Hindlimb muscle (tissue), 1 donor: ENCODE measurements around the gene FOXP1. TPM values are rescaled to one million over a fixed set of nuclear protein-coding genes. Genes with fewer than 3 reads are reported as not detected.

ENCODE experiments used
- DNase-seq: peaks from one replicate; pipeline ENCODE4 v3.0.0-alpha.2; 2013
- polyA plus RNA-seq: library from polyadenylated mRNA; unstranded; fragments of 120-200 nt; gene quantifications from one replicate; pipeline ENCODE4 v1.2.1, GENCODE V29; 2013; ENCODE audit not compliant: insufficient read length

The FOXP1 gene
- polyA plus RNA-seq, 1 donor: 18.2 TPM

GRCh38 chr3:71299160-71299559 lies 284.4 kb downstream of the FOXP1 start:
- no peak for DNase-seq

- no peak for DNase-seq
These were observed 288.6 kb downstream of the FOXP1 start for GRCh38 chr3:71294919-71295318.

- no peak for DNase-seq
These were observed 293.2 kb downstream of the FOXP1 start for GRCh38 chr3:71290301-71290700.

- no peak for DNase-seq
These were observed 295.1 kb downstream of the FOXP1 start for GRCh38 chr3:71288269-71288930.

- DNase-seq: no peak
These were observed 298.4 kb downstream of the FOXP1 start for GRCh38 chr3:71285086-71285485.

GRCh38 chr3:71282976-71283375 lies 300.6 kb downstream of the FOXP1 start:
- DNase-seq: no peak

GRCh38 chr3:71281280-71281679 lies 302.2 kb downstream of the FOXP1 start:
- DNase-seq: no peak

GRCh38 chr3:71277341-71277740 lies 306.2 kb downstream of the FOXP1 start:
- no peak for DNase-seq

- DNase-seq: no peak
These were observed 307.0 kb downstream of the FOXP1 start for GRCh38 chr3:71276531-71276930.

GRCh38 chr3:71273453-71273852 lies 310.1 kb downstream of the FOXP1 start:
- DNase-seq: no peak

GRCh38 chr3:71271596-71271995 lies 311.9 kb downstream of the FOXP1 start:
- DNase-seq: no peak

GRCh38 chr3:71269906-71270305 lies 313.6 kb downstream of the FOXP1 start:
- no peak for DNase-seq

GRCh38 chr3:71268462-71268999 lies 315.0 kb downstream of the FOXP1 start:
- DNase-seq: no peak

- DNase-seq: no peak
These were observed 316.7 kb downstream of the FOXP1 start for GRCh38 chr3:71266875-71267274.

- no peak for DNase-seq
These were observed 318.1 kb downstream of the FOXP1 start for GRCh38 chr3:71265365-71265915.

- no peak for DNase-seq
These were observed 318.7 kb downstream of the FOXP1 start for GRCh38 chr3:71264840-71265239.

GRCh38 chr3:71262364-71263265 lies 320.9 kb downstream of the FOXP1 start:
- DNase-seq: no peak

- DNase-seq: no peak
These were observed 322.7 kb downstream of the FOXP1 start for GRCh38 chr3:71260782-71261181.

- no peak for DNase-seq
These were observed 325.0 kb downstream of the FOXP1 start for GRCh38 chr3:71258526-71258925.

GRCh38 chr3:71258116-71258515 lies 325.4 kb downstream of the FOXP1 start:
- no peak for DNase-seq

GRCh38 chr3:71255498-71255897 lies 328.0 kb downstream of the FOXP1 start:
- DNase-seq: no peak

GRCh38 chr3:71254281-71255057 lies 329.1 kb downstream of the FOXP1 start:
- no peak for DNase-seq

- no peak for DNase-seq
These were observed 330.4 kb downstream of the FOXP1 start for GRCh38 chr3:71253169-71253568.
